ENCODE results near the gene SLC9A8.

SLC9A8 gene

GRCh38 chr20:49866051-49866450 lies 53.4 kb downstream of the SLC9A8 start:
- Histone ChIP-seq H4K20me1 (ENCODE audit: low read depth, low read length) (no peaks in the 10 kb centered on the region), H3K27ac (ENCODE audit: low read depth, low read length) (no peak overlapping the region), H3K9me3 (ENCODE audit: insufficient read depth, low read length) (no peaks in the 10 kb centered on the region), H3K36me3 (ENCODE audit: low read length) (peaks cover 10% of the 10 kb centered on the region; the same call in 1 of the 2 replicates), H3K4me2 (ENCODE audit: low read depth, low read length, poor library complexity, severe bottlenecking) (no peak overlapping the region), H3K27me3 (ENCODE audit: low read length) (no peaks in the 10 kb centered on the region), H3K4me3 (ENCODE audit: insufficient read depth, low read length, poor library complexity, severe bottlenecking) (no peak overlapping the region), H3F3A (ENCODE audit: insufficient read depth) (no peaks in the 10 kb centered on the region), H2AFZ (ENCODE audit: low read depth, low read length, severe bottlenecking) (no peak overlapping the region), H3K9me2 (replicated peaks; ENCODE audit: insufficient read depth, low read length) (no peaks in the 10 kb centered on the region), H3K9ac (ENCODE audit: low read length) (no peak overlapping the region), H3K79me2 (ENCODE audit: insufficient read depth, low read length) (no peaks in the 10 kb centered on the region)
- TF ChIP-seq CTCF (IDR thresholded peaks at IDR 0.05; ENCODE audit: insufficient read depth, low read length, poor library complexity, severe bottlenecking) = no peak
- TF ChIP-seq EZH2phosphoT487 (conservative IDR thresholded peaks at IDR 0.05; ENCODE audit: low read length) = no peak

- no peaks in the 10 kb centered on the region for H3K27me3 ChIP-seq (ENCODE audit: low read length)
Measured at GRCh38 chr20:49867453-49868215, 55.0 kb downstream of the SLC9A8 start.

GRCh38 chr20:49868538-49868937 lies 55.9 kb downstream of the SLC9A8 start:
- H3K27ac ChIP-seq (ENCODE audit: low read depth, low read length) = no peak overlapping the region
- no peak overlapping the region for H3K4me2 ChIP-seq (ENCODE audit: low read depth, low read length, poor library complexity, severe bottlenecking)
- H3F3A ChIP-seq (ENCODE audit: insufficient read depth) = no peaks in the 10 kb centered on the region
- H2AFZ ChIP-seq (ENCODE audit: low read depth, low read length, severe bottlenecking) = no peak overlapping the region
- TF ChIP-seq CTCF (IDR thresholded peaks at IDR 0.05; ENCODE audit: insufficient read depth, low read length, poor library complexity, severe bottlenecking) (no peak), EZH2phosphoT487 (conservative IDR thresholded peaks at IDR 0.05; ENCODE audit: low read length) (no peak)
- H3K27me3 ChIP-seq (ENCODE audit: low read length) = no peaks in the 10 kb centered on the region
- H3K9me3 ChIP-seq (ENCODE audit: insufficient read depth, low read length) = no peaks in the 10 kb centered on the region
- no peak overlapping the region for H3K9ac ChIP-seq (ENCODE audit: low read length)
- H3K4me3 ChIP-seq (ENCODE audit: insufficient read depth, low read length, poor library complexity, severe bottlenecking) = no peak overlapping the region
- no peaks in the 10 kb centered on the region for H3K79me2 ChIP-seq (ENCODE audit: insufficient read depth, low read length)
- no peaks in the 10 kb centered on the region for H3K9me2 ChIP-seq (replicated peaks; ENCODE audit: insufficient read depth, low read length)
- peaks cover 3% of the 10 kb centered on the region; the same call in 1 of the 2 replicates for H3K36me3 ChIP-seq (ENCODE audit: low read length)
- H4K20me1 ChIP-seq (ENCODE audit: low read depth, low read length) = no peaks in the 10 kb centered on the region

More at GRCh38 chr20:49867453-49868215, 55.0 kb downstream of the SLC9A8 start:
- Histone ChIP-seq H3K4me2 (ENCODE audit: low read depth, low read length, poor library complexity, severe bottlenecking) (no peak overlapping the region), H3K9me3 (ENCODE audit: insufficient read depth, low read length) (no peaks in the 10 kb centered on the region), H3K4me3 (ENCODE audit: insufficient read depth, low read length, poor library complexity, severe bottlenecking) (no peak overlapping the region), H3K9ac (ENCODE audit: low read length) (no peak overlapping the region), H3K79me2 (ENCODE audit: insufficient read depth, low read length) (no peaks in the 10 kb centered on the region), H3F3A (ENCODE audit: insufficient read depth) (no peaks in the 10 kb centered on the region), H3K36me3 (ENCODE audit: low read length) (peaks cover 10% of the 10 kb centered on the region; the same call in 1 of the 2 replicates), H4K20me1 (ENCODE audit: low read depth, low read length) (no peaks in the 10 kb centered on the region), H3K9me2 (replicated peaks; ENCODE audit: insufficient read depth, low read length) (no peaks in the 10 kb centered on the region), H3K27ac (ENCODE audit: low read depth, low read length) (no peak overlapping the region), H2AFZ (ENCODE audit: low read depth, low read length, severe bottlenecking) (no peak overlapping the region)
- TF ChIP-seq EZH2phosphoT487 (conservative IDR thresholded peaks at IDR 0.05; ENCODE audit: low read length) (no peak), CTCF (IDR thresholded peaks at IDR 0.05; ENCODE audit: insufficient read depth, low read length, poor library complexity, severe bottlenecking) (no peak)
